ENCODE measurements around the gene TEAD1.
"Not testable (repeated sequence)": the region's sequence is repeated elsewhere in the genome, so short reads cannot be mapped to it uniquely, and the experiment has no call there.

TEAD1 gene

GRCh38 chr11:12859872-12860657 lies 185.8 kb downstream of the TEAD1 start:
- DNase-seq (ENCODE audit: low read depth in 4 of 4, low spot score in 1 of 4): no peak

- no peak for DNase-seq (ENCODE audit: low read depth in 4 of 4, low spot score in 1 of 4)
Measured at GRCh38 chr11:12860827-12861226, 186.6 kb downstream of the TEAD1 start.

- DNase-seq (ENCODE audit: low read depth in 4 of 4, low spot score in 1 of 4): no peak
Measured at GRCh38 chr11:12862696-12863469, 188.7 kb downstream of the TEAD1 start.

GRCh38 chr11:12863605-12864121 lies 189.4 kb downstream of the TEAD1 start:
- no peak for DNase-seq (ENCODE audit: low read depth in 4 of 4, low spot score in 1 of 4)

- no peak for DNase-seq (ENCODE audit: low read depth in 4 of 4, low spot score in 1 of 4)
Measured at GRCh38 chr11:12864316-12865156, 190.3 kb downstream of the TEAD1 start.

GRCh38 chr11:12865863-12866595 lies 191.8 kb downstream of the TEAD1 start:
- DNase-seq (ENCODE audit: low read depth in 4 of 4, low spot score in 1 of 4): no peak

- no peak for DNase-seq (ENCODE audit: low read depth in 4 of 4, low spot score in 1 of 4)
Measured at GRCh38 chr11:12867531-12867930, 193.3 kb downstream of the TEAD1 start.

GRCh38 chr11:12868315-12869073 lies 194.3 kb downstream of the TEAD1 start:
- DNase-seq (ENCODE audit: low read depth in 4 of 4, low spot score in 1 of 4): no peak

- DNase-seq (ENCODE audit: low read depth in 4 of 4, low spot score in 1 of 4): no peak
Measured at GRCh38 chr11:12871241-12871640, 197.0 kb downstream of the TEAD1 start.

- no peak for DNase-seq (ENCODE audit: low read depth in 4 of 4, low spot score in 1 of 4)
Measured at GRCh38 chr11:12871788-12872321, 197.6 kb downstream of the TEAD1 start.

- no peak for DNase-seq (ENCODE audit: low read depth in 4 of 4, low spot score in 1 of 4)
Measured at GRCh38 chr11:12876340-12876739, 202.1 kb downstream of the TEAD1 start.

GRCh38 chr11:12876988-12877387 lies 202.8 kb downstream of the TEAD1 start:
- no peak for DNase-seq (ENCODE audit: low read depth in 4 of 4, low spot score in 1 of 4)

- DNase-seq (ENCODE audit: low read depth in 4 of 4, low spot score in 1 of 4): not testable (repeated sequence)
Measured at GRCh38 chr11:12877508-12877907, 203.3 kb downstream of the TEAD1 start.

- no peak for DNase-seq (ENCODE audit: low read depth in 4 of 4, low spot score in 1 of 4)
Measured at GRCh38 chr11:12880327-12880726, 206.1 kb downstream of the TEAD1 start.

GRCh38 chr11:12882670-12883069 lies 208.4 kb downstream of the TEAD1 start:
- no peak for DNase-seq (ENCODE audit: low read depth in 4 of 4, low spot score in 1 of 4)

GRCh38 chr11:12884751-12885318 lies 210.6 kb downstream of the TEAD1 start:
- no peak for DNase-seq (ENCODE audit: low read depth in 4 of 4, low spot score in 1 of 4)

GRCh38 chr11:12885717-12886239 lies 211.6 kb downstream of the TEAD1 start:
- DNase-seq (ENCODE audit: low read depth in 4 of 4, low spot score in 1 of 4): no peak

- DNase-seq (ENCODE audit: low read depth in 4 of 4, low spot score in 1 of 4): no peak
Measured at GRCh38 chr11:12886508-12886907, 212.3 kb downstream of the TEAD1 start.

Measured in stimulated activated CD4-positive, alpha-beta T cell treated with anti-CD3 and anti-CD28 coated beads, Interleukin-1b, Interleukin-23, amount 100 ng/mL, for 24 hours (primary cell).